OCI-LY7 (cell line): ENCODE measurements around the gene CLEC18B.
"Not testable (repeated sequence)": the region's sequence is repeated elsewhere in the genome, so short reads cannot be mapped to it uniquely, and the experiment has no call there.

Source experiments
- EZH2phosphoT487 ChIP-seq: fragments of 200-600 bp; sonication (generic); IDR thresholded peaks from 2 replicates; pipeline ENCODE4 v1.6.1; 2018; ENCODE audit warnings: low read depth, borderline replicate concordance, mild to moderate bottlenecking, mixed run types, antibody characterized with exemption, low read length, moderate library complexity, mixed read lengths
- TF ChIP-seq, protein P1 (sequence below): fragments of 200-600 bp; sonication (generic); conservative IDR thresholded peaks from 2 replicates; pipeline ENCODE4 v1.5.1; 2014; ENCODE audit warnings: mild to moderate bottlenecking, antibody characterized with exemption, low read length, moderate library complexity, mixed read lengths

DNA sequence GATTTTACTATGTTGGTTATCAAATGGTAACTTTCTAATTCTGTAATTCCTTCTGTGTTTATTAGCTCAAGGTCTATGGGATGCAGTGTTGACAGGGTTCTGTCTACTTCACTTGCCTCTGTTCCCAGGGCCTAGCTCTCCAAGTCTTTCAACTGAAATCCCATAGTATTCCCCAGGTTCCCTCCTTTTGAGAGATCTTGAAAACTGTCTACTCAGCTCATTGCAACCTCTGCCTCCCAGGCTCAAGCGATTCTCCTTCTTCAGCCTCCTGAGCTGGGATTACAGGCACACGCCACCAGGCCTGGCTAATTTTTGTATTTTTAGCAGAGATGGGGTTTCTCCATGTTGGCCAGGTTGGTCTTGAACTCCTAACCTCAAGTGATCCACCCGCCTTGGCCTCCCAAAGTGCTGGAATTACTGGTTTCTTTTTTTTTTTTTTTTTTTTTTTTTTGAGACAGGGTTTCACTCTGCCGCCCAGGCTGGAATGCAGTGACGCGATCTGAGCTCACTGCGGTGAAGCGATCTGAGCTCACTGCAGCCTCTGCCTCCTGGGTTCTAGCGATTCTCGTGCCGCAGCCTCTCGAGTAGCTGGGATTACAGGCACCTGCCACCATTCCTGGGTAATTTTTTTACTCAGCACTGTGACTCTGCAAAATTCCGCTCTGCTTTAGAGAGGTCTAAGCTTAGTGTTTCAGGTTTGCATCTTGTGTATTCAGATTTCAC is 22.5 kb upstream of the CLEC18B start:
- TF ChIP-seq, protein P1, sequence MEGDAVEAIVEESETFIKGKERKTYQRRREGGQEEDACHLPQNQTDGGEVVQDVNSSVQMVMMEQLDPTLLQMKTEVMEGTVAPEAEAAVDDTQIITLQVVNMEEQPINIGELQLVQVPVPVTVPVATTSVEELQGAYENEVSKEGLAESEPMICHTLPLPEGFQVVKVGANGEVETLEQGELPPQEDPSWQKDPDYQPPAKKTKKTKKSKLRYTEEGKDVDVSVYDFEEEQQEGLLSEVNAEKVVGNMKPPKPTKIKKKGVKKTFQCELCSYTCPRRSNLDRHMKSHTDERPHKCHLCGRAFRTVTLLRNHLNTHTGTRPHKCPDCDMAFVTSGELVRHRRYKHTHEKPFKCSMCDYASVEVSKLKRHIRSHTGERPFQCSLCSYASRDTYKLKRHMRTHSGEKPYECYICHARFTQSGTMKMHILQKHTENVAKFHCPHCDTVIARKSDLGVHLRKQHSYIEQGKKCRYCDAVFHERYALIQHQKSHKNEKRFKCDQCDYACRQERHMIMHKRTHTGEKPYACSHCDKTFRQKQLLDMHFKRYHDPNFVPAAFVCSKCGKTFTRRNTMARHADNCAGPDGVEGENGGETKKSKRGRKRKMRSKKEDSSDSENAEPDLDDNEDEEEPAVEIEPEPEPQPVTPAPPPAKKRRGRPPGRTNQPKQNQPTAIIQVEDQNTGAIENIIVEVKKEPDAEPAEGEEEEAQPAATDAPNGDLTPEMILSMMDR: not testable (repeated sequence)
- not testable (repeated sequence) for TF ChIP-seq EZH2phosphoT487
